ENCODE results near the gene MRPL30. TPM values are rescaled to one million over a fixed set of nuclear protein-coding genes. Genes with fewer than 3 reads are reported as not detected.

The MRPL30 gene
- total RNA-seq, 2 experiments from 2014 or later: 28.8 to 30.9 TPM

DNA sequence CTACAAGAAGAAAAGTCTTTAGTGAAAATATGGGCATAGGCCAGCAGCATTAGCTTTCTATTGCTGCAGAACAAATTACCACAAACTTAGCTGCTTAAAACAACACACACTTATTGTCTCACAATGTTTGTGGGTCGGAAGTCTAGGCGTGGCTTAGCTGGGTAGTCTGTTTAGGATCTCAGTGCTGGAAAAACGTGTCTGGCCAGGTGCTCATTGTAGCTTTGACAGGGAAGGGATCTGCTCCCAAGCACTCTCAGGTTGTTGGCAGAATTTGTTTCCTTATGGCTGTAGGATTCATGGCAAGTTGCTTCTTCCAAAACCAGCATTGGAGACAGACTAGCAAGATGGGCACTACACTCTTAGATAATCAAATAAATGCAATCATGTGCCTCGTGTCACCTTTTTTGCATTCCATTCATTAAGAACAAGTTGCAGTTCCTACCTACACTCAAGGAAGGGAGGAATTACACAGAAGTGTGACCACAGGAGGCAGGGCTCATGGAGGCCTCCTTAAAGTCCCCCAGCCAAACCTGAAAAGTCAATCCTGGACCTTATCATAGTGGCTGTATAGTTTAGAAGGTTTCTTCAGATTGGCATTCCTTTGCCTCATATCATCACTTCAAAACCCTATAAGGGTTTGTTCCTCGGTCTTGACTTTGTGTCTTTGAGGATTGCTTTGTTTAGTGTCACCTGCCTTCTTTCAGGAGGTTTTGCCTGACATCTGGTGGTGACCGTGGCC is 17.3 kb downstream of the MRPL30 start:
- CTCF ChIA-PET (ENCODE audit: unreplicated experiment): no interaction called here

DNA sequence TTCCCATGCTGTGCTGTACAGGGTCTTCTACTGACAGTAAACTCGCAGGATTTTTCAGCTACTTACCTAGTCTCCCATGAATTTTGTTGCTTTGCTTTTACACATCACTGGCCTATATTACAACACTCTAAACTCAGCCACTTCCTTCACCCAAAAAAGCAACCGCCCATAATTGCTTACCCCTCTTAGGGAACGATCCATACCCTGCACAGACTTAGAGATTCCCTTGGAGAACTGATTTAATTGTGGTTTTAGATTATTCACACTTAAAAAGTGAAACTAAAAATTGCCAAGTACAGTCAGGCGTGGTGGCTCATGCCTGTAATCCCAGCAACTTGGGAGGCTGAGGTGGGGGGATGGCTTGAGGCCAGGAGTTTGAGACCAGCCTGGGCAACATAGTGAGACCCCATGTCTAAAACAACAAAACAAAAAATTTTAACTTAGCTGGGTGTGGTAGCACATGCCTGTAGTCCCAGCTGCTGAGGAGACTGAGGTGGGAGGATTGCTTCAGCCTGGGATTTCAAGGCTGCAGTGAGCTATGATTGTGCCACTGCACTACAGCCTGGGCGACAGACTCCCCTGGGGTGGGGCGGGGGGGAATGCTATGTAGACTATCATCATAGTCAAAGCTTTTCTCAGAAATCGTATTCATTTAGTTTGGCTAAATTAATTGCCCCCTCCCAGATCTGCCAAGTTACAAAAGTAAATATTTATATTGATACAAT is 19.3 kb downstream of the MRPL30 start:
- TF ChIP-seq, protein P1, sequence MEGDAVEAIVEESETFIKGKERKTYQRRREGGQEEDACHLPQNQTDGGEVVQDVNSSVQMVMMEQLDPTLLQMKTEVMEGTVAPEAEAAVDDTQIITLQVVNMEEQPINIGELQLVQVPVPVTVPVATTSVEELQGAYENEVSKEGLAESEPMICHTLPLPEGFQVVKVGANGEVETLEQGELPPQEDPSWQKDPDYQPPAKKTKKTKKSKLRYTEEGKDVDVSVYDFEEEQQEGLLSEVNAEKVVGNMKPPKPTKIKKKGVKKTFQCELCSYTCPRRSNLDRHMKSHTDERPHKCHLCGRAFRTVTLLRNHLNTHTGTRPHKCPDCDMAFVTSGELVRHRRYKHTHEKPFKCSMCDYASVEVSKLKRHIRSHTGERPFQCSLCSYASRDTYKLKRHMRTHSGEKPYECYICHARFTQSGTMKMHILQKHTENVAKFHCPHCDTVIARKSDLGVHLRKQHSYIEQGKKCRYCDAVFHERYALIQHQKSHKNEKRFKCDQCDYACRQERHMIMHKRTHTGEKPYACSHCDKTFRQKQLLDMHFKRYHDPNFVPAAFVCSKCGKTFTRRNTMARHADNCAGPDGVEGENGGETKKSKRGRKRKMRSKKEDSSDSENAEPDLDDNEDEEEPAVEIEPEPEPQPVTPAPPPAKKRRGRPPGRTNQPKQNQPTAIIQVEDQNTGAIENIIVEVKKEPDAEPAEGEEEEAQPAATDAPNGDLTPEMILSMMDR (conservative IDR thresholded peaks at IDR 0.05; ENCODE audit: low read length): no peak
- TF ChIP-seq EZH2phosphoT487 (IDR thresholded peaks at IDR 0.05; ENCODE audit: borderline replicate concordance, low read depth, low read length): no peak
- peaks cover 37% of the 10 kb centered on the region for H3K36me3 ChIP-seq (ENCODE audit: insufficient read depth, low read length)
- H4K20me1 ChIP-seq (ENCODE audit: insufficient read depth, low read length): no peaks in the 10 kb centered on the region
- no peak overlapping the region for H2AFZ ChIP-seq (ENCODE audit: low read length)
- no TSS peak for BruUV-seq (replicated peaks)
- no peak overlapping the region for H3K4me2 ChIP-seq (ENCODE audit: low read length)
- H3K79me2 ChIP-seq (ENCODE audit: insufficient read depth, low read depth, low read length): no peaks in the 10 kb centered on the region
- H3K27ac ChIP-seq (ENCODE audit: low read depth, low read length, poor library complexity, severe bottlenecking): no peak overlapping the region
- H3K4me1 ChIP-seq (ENCODE audit: insufficient read depth, low read length, poor library complexity, severe bottlenecking): no peaks in the 10 kb centered on the region
- CTCF ChIA-PET (ENCODE audit: unreplicated experiment): no interaction called here
- no peaks in the 10 kb centered on the region for H3K9me3 ChIP-seq (ENCODE audit: low read length)
- no peak for DNase-seq (ENCODE audit: low spot score)
- intact Hi-C loops (cut with micrococcal nuclease; ENCODE audit: unreplicated experiment): no loop called here
- POLR2A ChIA-PET: interaction anchor here (0.6 kb wide), 1 partner anchor 241 kb away, joined by 3 read pairs; no protein-coding TSS in a partner anchor
- H3K9me2 ChIP-seq (ENCODE audit: insufficient read depth, low read length): no peaks in the 10 kb centered on the region
- no peak overlapping the region for H3K4me3 ChIP-seq (ENCODE audit: low read depth, low read length, poor library complexity, severe bottlenecking)

More for the DNA sequence above, 17.3 kb downstream of the MRPL30 start:
- H3K4me3 ChIP-seq (ENCODE audit: low read depth, low read length, poor library complexity, severe bottlenecking): no peak overlapping the region
- peaks cover 52% of the 10 kb centered on the region for H3K36me3 ChIP-seq (ENCODE audit: insufficient read depth, low read length)
- no peaks in the 10 kb centered on the region for H3K9me3 ChIP-seq (ENCODE audit: low read length)
- BruUV-seq (replicated peaks): no TSS peak
- H3K4me1 ChIP-seq (ENCODE audit: insufficient read depth, low read length, poor library complexity, severe bottlenecking): no peaks in the 10 kb centered on the region
- no peak overlapping the region for H2AFZ ChIP-seq (ENCODE audit: low read length)
- no peaks in the 10 kb centered on the region for H3K9me2 ChIP-seq (ENCODE audit: insufficient read depth, low read length)
- no peak overlapping the region for H3K4me2 ChIP-seq (ENCODE audit: low read length)
- no peaks in the 10 kb centered on the region for H3K79me2 ChIP-seq (ENCODE audit: insufficient read depth, low read depth, low read length)
- no peaks in the 10 kb centered on the region for H4K20me1 ChIP-seq (ENCODE audit: insufficient read depth, low read length)
- intact Hi-C loops (cut with micrococcal nuclease; ENCODE audit: unreplicated experiment): no loop called here
- H3K27ac ChIP-seq (ENCODE audit: low read depth, low read length, poor library complexity, severe bottlenecking): no peak overlapping the region
- POLR2A ChIA-PET: no interaction called here
- DNase-seq (ENCODE audit: low spot score): no peak
- TF ChIP-seq EZH2phosphoT487 (IDR thresholded peaks at IDR 0.05; ENCODE audit: borderline replicate concordance, low read depth, low read length): no peak
- TF ChIP-seq, protein P1 (conservative IDR thresholded peaks at IDR 0.05; ENCODE audit: low read length): no peak

All from OCI-LY7 (cell line).